Neural cell (in vitro differentiated cells): ENCODE measurements around the gene MINK1.

Experiments used
- EP300 ChIP-seq: fragments of 450-650 bp; conservative IDR thresholded peaks from 2 replicates; pipeline ENCODE4 v1.6.1; 2014; ENCODE audit warnings: antibody characterized with exemption, mild to moderate bottlenecking, moderate library complexity; ENCODE audit not compliant: poor library complexity, severe bottlenecking
- EZH2 ChIP-seq: fragments of 200-600, 300-800 bp; shearing (Covaris generic), sonication (generic); IDR thresholded peaks from 2 replicates; pipeline ENCODE4 v1.6.1; 2014; ENCODE audit warnings: antibody characterized with exemption, low read length, borderline replicate concordance, mild to moderate bottlenecking; ENCODE audit not compliant: insufficient read depth, poor library complexity, severe bottlenecking
- MXI1 ChIP-seq: fragments of 450-650 bp; conservative IDR thresholded peaks from 2 replicates; pipeline ENCODE4 v1.6.1; 2014; ENCODE audit warnings: antibody characterized with exemption, mild to moderate bottlenecking; ENCODE audit not compliant: poor library complexity, severe bottlenecking
- POLR2AphosphoS5 ChIP-seq: IDR thresholded peaks from 2 replicates; pipeline ENCODE4 v1.6.1; 2012
- RAD21 ChIP-seq: fragments of 450-650 bp; conservative IDR thresholded peaks from 2 replicates; pipeline ENCODE4 v1.6.1; 2014; ENCODE audit warnings: antibody characterized with exemption, mild to moderate bottlenecking, moderate library complexity
- SMC3 ChIP-seq: fragments of 450-650 bp; conservative IDR thresholded peaks from 2 replicates; pipeline ENCODE4 v1.6.1; 2014; ENCODE audit warnings: antibody characterized with exemption, mild to moderate bottlenecking, moderate library complexity; ENCODE audit not compliant: poor library complexity
- TAF1 ChIP-seq: IDR thresholded peaks from 2 replicates; pipeline ENCODE4 v1.6.1; 2012; ENCODE audit warnings: low read depth
- TF ChIP-seq, protein P1 (sequence below): fragments of 450-650 bp; IDR thresholded peaks from 2 replicates; pipeline ENCODE4 v1.5.1; 2014; ENCODE audit warnings: antibody characterized with exemption, mild to moderate bottlenecking, moderate library complexity; ENCODE audit not compliant: poor library complexity, severe bottlenecking
- TF ChIP-seq, protein P2 (sequence below): IDR thresholded peaks from 2 replicates; pipeline ENCODE4 v1.6.1; 2012; ENCODE audit warnings: borderline replicate concordance

DNA sequence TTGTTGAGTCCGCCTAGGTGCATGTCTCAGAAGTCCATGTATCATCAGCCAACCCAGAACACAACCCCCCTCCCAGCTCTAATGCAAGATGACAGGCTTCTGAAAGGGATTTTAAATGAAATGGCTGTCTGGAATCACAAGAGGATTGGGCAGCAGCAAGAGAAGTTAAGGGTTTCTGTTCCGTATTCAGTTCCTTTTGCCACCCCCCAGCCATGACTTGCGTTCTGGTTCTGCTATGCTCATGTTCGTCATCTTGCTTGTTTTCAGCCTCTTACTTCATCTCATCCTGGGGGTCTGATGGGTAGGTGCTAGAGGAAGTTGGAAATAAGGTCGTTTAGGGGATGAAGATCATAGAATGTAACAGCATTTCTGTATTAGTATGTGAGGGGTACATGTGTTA is 12.0 kb downstream of the MINK1 start:
- TF ChIP-seq, protein P1, sequence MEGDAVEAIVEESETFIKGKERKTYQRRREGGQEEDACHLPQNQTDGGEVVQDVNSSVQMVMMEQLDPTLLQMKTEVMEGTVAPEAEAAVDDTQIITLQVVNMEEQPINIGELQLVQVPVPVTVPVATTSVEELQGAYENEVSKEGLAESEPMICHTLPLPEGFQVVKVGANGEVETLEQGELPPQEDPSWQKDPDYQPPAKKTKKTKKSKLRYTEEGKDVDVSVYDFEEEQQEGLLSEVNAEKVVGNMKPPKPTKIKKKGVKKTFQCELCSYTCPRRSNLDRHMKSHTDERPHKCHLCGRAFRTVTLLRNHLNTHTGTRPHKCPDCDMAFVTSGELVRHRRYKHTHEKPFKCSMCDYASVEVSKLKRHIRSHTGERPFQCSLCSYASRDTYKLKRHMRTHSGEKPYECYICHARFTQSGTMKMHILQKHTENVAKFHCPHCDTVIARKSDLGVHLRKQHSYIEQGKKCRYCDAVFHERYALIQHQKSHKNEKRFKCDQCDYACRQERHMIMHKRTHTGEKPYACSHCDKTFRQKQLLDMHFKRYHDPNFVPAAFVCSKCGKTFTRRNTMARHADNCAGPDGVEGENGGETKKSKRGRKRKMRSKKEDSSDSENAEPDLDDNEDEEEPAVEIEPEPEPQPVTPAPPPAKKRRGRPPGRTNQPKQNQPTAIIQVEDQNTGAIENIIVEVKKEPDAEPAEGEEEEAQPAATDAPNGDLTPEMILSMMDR, result no peak
- TF ChIP-seq, protein P2, sequence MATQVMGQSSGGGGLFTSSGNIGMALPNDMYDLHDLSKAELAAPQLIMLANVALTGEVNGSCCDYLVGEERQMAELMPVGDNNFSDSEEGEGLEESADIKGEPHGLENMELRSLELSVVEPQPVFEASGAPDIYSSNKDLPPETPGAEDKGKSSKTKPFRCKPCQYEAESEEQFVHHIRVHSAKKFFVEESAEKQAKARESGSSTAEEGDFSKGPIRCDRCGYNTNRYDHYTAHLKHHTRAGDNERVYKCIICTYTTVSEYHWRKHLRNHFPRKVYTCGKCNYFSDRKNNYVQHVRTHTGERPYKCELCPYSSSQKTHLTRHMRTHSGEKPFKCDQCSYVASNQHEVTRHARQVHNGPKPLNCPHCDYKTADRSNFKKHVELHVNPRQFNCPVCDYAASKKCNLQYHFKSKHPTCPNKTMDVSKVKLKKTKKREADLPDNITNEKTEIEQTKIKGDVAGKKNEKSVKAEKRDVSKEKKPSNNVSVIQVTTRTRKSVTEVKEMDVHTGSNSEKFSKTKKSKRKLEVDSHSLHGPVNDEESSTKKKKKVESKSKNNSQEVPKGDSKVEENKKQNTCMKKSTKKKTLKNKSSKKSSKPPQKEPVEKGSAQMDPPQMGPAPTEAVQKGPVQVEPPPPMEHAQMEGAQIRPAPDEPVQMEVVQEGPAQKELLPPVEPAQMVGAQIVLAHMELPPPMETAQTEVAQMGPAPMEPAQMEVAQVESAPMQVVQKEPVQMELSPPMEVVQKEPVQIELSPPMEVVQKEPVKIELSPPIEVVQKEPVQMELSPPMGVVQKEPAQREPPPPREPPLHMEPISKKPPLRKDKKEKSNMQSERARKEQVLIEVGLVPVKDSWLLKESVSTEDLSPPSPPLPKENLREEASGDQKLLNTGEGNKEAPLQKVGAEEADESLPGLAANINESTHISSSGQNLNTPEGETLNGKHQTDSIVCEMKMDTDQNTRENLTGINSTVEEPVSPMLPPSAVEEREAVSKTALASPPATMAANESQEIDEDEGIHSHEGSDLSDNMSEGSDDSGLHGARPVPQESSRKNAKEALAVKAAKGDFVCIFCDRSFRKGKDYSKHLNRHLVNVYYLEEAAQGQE, result no peak
- TF ChIP-seq EZH2, result no peak
- TF ChIP-seq TAF1, result no peak
- TF ChIP-seq EP300, result no peak
- no peak for TF ChIP-seq POLR2AphosphoS5
- no peak for TF ChIP-seq RAD21
- TF ChIP-seq SMC3, result no peak
- TF ChIP-seq MXI1, result no peak
